ENCODE data around the gene UBE2H. TPM values are rescaled to one million over a fixed set of nuclear protein-coding genes. Genes with fewer than 3 reads are reported as not detected.

UBE2H gene
- total RNA-seq, 1 experiment from 2014 or later = 115 TPM

DNA sequence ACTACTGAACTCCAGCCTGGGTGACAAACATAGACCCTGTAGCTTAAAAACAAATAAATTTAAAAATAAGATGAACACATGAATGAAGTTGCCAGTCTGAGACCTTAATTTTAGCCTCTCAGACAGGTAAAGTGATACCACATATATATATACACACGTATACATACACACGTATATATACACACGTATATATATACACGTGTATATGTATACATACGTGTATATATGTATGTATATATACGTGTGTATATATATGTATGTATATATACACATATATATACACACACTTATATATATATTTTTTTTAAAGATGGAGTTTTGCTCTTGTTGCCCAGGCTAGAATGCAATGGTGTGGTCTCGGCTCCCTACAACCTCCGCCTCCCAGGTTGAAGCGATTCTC, 62.7 kb downstream of the UBE2H start:
- Mint-ChIP-seq H3K9me3 (ENCODE audit: low read depth, unreplicated experiment) (no peaks in the 10 kb centered on the region), H3K4me1 (ENCODE audit: low read depth, unreplicated experiment) (peaks cover 33% of the 10 kb centered on the region), H3K27ac (ENCODE audit: unreplicated experiment) (no peak overlapping the region), H3K4me3 (ENCODE audit: low read depth, unreplicated experiment) (no peak overlapping the region), H3K36me3 (ENCODE audit: insufficient read depth, unreplicated experiment) (peaks cover 12% of the 10 kb centered on the region), H3K27me3 (ENCODE audit: unreplicated experiment) (no peaks in the 10 kb centered on the region)
- BruUV-seq (replicated peaks) = no TSS peak
- CTCF ChIA-PET = no interaction called here
- no peak for DNase-seq
- TF ChIP-seq CTCF (IDR thresholded peaks at IDR 0.05; ENCODE audit: unreplicated experiment) = no peak
- intact Hi-C loops (cut with micrococcal nuclease; ENCODE audit: unreplicated experiment) = no loop called here

- no TSS peak for BruUV-seq (replicated peaks)
- Mint-ChIP-seq H3K27me3 (ENCODE audit: unreplicated experiment) (no peaks in the 10 kb centered on the region), H3K4me3 (ENCODE audit: low read depth, unreplicated experiment) (no peak overlapping the region), H3K4me1 (ENCODE audit: low read depth, unreplicated experiment) (peaks cover 28% of the 10 kb centered on the region), H3K9me3 (ENCODE audit: low read depth, unreplicated experiment) (no peaks in the 10 kb centered on the region), H3K36me3 (ENCODE audit: insufficient read depth, unreplicated experiment) (peaks cover 6% of the 10 kb centered on the region), H3K27ac (ENCODE audit: unreplicated experiment) (no peak overlapping the region)
- CTCF ChIA-PET = interaction anchor here (1.0 kb wide), 1 partner anchor 119 kb away, joined by 12 read pairs; no protein-coding TSS in a partner anchor
- DNase-seq = no peak
- intact Hi-C loops (cut with micrococcal nuclease; ENCODE audit: unreplicated experiment) = loop anchor here (5.0 kb wide), 1 partner anchor 37 kb away; no protein-coding TSS in a partner anchor
- TF ChIP-seq CTCF (IDR thresholded peaks at IDR 0.05; ENCODE audit: unreplicated experiment) = no peak
These were observed 63.5 kb downstream of the UBE2H start for GRCh38 chr7:129889133-129889844.

GRCh38 chr7:129887865-129888264, 64.9 kb downstream of the UBE2H start:
- Mint-ChIP-seq H3K4me3 (ENCODE audit: low read depth, unreplicated experiment) (no peak overlapping the region), H3K4me1 (ENCODE audit: low read depth, unreplicated experiment) (peaks cover 21% of the 10 kb centered on the region), H3K27me3 (ENCODE audit: unreplicated experiment) (no peaks in the 10 kb centered on the region), H3K27ac (ENCODE audit: unreplicated experiment) (no peak overlapping the region), H3K36me3 (ENCODE audit: insufficient read depth, unreplicated experiment) (peaks cover 6% of the 10 kb centered on the region), H3K9me3 (ENCODE audit: low read depth, unreplicated experiment) (no peaks in the 10 kb centered on the region)
- CTCF ChIA-PET = interaction anchor here (1.3 kb wide), 1 partner anchor 61 kb away, joined by 9 read pairs; no protein-coding TSS in a partner anchor
- intact Hi-C loops (cut with micrococcal nuclease; ENCODE audit: unreplicated experiment) = loop anchor here (5.0 kb wide), 1 partner anchor 36 kb away; no protein-coding TSS in a partner anchor
- no peak for TF ChIP-seq CTCF (IDR thresholded peaks at IDR 0.05; ENCODE audit: unreplicated experiment)
- no TSS peak for BruUV-seq (replicated peaks)
- DNase-seq = no peak

DNA sequence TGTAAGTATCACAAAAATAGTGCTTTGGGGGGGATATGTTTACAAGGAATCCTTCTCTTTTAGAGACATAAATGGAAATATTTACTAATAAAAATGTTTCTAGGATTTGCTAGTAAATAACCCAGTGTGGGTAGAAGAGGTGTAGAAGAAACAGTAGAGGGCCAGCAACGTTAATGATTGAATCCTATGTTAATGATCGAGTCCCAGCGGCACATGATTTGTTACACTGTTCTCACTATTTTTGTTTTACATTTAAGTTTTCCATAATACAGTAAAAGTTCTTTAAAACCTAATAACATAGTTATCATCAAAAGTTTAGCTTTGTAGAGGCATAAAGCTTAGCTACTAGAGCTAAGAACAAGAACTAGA, 66.0 kb downstream of the UBE2H start:
- intact Hi-C loops (cut with micrococcal nuclease; ENCODE audit: unreplicated experiment) = loop anchor here (5.0 kb wide), 1 partner anchor 35 kb away; no protein-coding TSS in a partner anchor
- CTCF ChIA-PET = interaction anchor here (0.6 to 1.3 kb wide), 4 partner anchors 62 to 229 kb away, joined by 3 to 9 read pairs (median 4); no protein-coding TSS in a partner anchor
- DNase-seq = no peak
- TF ChIP-seq CTCF (IDR thresholded peaks at IDR 0.05; ENCODE audit: unreplicated experiment) = no peak
- H3K4me3 Mint-ChIP-seq (ENCODE audit: low read depth, unreplicated experiment) = no peak overlapping the region
- no peaks in the 10 kb centered on the region for H3K27me3 Mint-ChIP-seq (ENCODE audit: unreplicated experiment)
- peaks cover 21% of the 10 kb centered on the region for H3K4me1 Mint-ChIP-seq (ENCODE audit: low read depth, unreplicated experiment)
- H3K36me3 Mint-ChIP-seq (ENCODE audit: insufficient read depth, unreplicated experiment) = peaks cover 10% of the 10 kb centered on the region
- no TSS peak for BruUV-seq (replicated peaks)
- peak overlapping the region; percentile 42 for H3K27ac Mint-ChIP-seq (ENCODE audit: unreplicated experiment)
- no peaks in the 10 kb centered on the region for H3K9me3 Mint-ChIP-seq (ENCODE audit: low read depth, unreplicated experiment)
